ENCODE data around the gene DPEP2NB. TPM values are rescaled to one million over a fixed set of nuclear protein-coding genes. Genes with fewer than 3 reads are reported as not detected.

DPEP2NB gene
- total and polyA plus RNA-seq, 10 of the 15 experiments (the other 5 are each of a cell fraction or from before 2014, with no cell fraction given) = not detected

DNA sequence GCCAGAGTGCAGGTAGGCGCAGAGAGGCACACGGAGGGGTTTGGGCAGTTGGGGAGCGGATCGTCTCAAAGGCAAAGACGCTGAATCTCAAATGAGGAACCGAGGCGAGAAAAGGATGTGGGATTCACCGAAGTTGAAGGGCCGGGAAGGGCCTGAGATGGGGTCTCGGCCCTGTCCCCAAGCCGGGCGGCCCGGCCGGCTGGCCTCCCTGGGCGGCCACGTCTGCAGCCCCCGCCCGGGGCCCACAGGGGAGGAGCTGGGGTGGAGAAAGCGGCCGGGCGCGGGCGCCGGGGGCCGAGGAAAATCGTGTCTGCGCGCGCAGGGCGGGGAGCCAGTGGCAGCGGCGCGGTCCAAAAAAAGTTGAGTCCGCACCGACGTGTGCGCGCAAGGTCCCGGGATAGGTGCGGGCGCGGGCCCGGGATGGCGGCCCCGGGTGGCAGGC, 47.7 kb downstream of the DPEP2NB start:
- ATAC-seq (peak; percentile 49), DNase-seq (ENCODE audit: low read depth, low spot score) (no peak), FAIRE-seq (no peak)
- peak overlapping the region; percentile 76 for H3K27ac ChIP-seq (ENCODE audit: control insufficient read depth, insufficient read depth)
- peak overlapping the region; percentile 89 for H3K9ac ChIP-seq (ENCODE audit: control insufficient read depth, insufficient read depth, low read length)
- H3K4me2 ChIP-seq (ENCODE audit: control insufficient read depth, insufficient read depth) = peak overlapping the region; percentile 76
- no peaks in the 10 kb centered on the region for H3K36me3 ChIP-seq (ENCODE audit: control insufficient read depth in 2 of 2, insufficient read depth in 2 of 2, low read length in 1 of 2)
- no peaks in the 10 kb centered on the region for H3K9me3 ChIP-seq (replicated peaks; ENCODE audit: control insufficient read depth, insufficient read depth, low read length)
- TF ChIP-seq RUNX3 (IDR thresholded peaks at IDR 0.05; ENCODE audit: low read length) (peak; percentile 13; the same call in 1 of the 2 replicates), SPI1 (IDR thresholded peaks at IDR 0.05; ENCODE audit: borderline replicate concordance, insufficient read depth, low read depth, low read length) (peak; percentile 68; the same call in 1 of the 2 replicates), LARP7 (IDR thresholded peaks at IDR 0.05) (peak; percentile 76), PML (IDR thresholded peaks at IDR 0.05; ENCODE audit: low read length) (no peak)
- TF ChIP-seq, protein P1, sequence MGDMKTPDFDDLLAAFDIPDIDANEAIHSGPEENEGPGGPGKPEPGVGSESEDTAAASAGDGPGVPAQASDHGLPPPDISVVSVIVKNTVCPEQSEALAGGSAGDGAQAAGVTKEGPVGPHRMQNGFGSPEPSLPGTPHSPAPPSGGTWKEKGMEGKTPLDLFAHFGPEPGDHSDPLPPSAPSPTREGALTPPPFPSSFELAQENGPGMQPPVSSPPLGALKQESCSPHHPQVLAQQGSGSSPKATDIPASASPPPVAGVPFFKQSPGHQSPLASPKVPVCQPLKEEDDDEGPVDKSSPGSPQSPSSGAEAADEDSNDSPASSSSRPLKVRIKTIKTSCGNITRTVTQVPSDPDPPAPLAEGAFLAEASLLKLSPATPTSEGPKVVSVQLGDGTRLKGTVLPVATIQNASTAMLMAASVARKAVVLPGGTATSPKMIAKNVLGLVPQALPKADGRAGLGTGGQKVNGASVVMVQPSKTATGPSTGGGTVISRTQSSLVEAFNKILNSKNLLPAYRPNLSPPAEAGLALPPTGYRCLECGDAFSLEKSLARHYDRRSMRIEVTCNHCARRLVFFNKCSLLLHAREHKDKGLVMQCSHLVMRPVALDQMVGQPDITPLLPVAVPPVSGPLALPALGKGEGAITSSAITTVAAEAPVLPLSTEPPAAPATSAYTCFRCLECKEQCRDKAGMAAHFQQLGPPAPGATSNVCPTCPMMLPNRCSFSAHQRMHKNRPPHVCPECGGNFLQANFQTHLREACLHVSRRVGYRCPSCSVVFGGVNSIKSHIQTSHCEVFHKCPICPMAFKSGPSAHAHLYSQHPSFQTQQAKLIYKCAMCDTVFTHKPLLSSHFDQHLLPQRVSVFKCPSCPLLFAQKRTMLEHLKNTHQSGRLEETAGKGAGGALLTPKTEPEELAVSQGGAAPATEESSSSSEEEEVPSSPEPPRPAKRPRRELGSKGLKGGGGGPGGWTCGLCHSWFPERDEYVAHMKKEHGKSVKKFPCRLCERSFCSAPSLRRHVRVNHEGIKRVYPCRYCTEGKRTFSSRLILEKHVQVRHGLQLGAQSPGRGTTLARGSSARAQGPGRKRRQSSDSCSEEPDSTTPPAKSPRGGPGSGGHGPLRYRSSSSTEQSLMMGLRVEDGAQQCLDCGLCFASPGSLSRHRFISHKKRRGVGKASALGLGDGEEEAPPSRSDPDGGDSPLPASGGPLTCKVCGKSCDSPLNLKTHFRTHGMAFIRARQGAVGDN (IDR thresholded peaks at IDR 0.05) = peak; percentile 38; the same call in 1 of the 2 replicates
- no peaks in the 10 kb centered on the region for H3K27me3 ChIP-seq (replicated peaks in 1 of 2; ENCODE audit: control insufficient read depth in 2 of 2, insufficient read depth in 2 of 2, low read length in 1 of 2)
- H4K20me1 ChIP-seq (ENCODE audit: control insufficient read depth, insufficient read depth) = no peaks in the 10 kb centered on the region
- ChIA-PET POLR2A (interaction anchor here (0.5 to 2.8 kb wide), 4 partner anchors 31 to 106 kb away, joined by 3 to 16 read pairs (median 4); partner anchors contain the start of gene PSMB10), CTCF (interaction anchor here (1.6 to 3.7 kb wide), 2 partner anchors 73 to 296 kb away, joined by 4 to 22 read pairs; no protein-coding TSS in a partner anchor), RAD21 (ENCODE audit: unreplicated experiment) (interaction anchor here (1.6 to 2.0 kb wide), 3 partner anchors 17 to 32 kb away, joined by 4 to 10 read pairs (median 4); partner anchors contain the start of gene PSMB10), SMC1A (ENCODE audit: uncharacterized antibody, unreplicated experiment) (interaction anchor here (2.8 kb wide), 1 partner anchor 16 kb away, joined by 10 read pairs; no protein-coding TSS in a partner anchor)
- H2AFZ ChIP-seq (ENCODE audit: control insufficient read depth, low read depth, low read length) = peak overlapping the region; percentile 68
- WGBS (ENCODE audit: insufficient coverage, insufficient replicate concordance, low lambda C conversion rate, missing lambda C conversion rate) = 2% methylated on average over 18 of the region's 45 CpGs
- H3K4me1 ChIP-seq (ENCODE audit: control insufficient read depth, insufficient read depth, low read length) = peaks cover 21% of the 10 kb centered on the region
- BruUV-seq (replicated peaks) = no TSS peak
- H3K4me3 ChIP-seq = peak overlapping the region; percentile 96
- intact Hi-C loops (cut with micrococcal nuclease; ENCODE audit: unreplicated experiment) (loop anchor here (2.0 kb wide), 2 partner anchors 17 to 73 kb away; no protein-coding TSS in a partner anchor), in situ Hi-C loops (cut with MboI) (no loop called here)
- H3K79me2 ChIP-seq (ENCODE audit: control insufficient read depth, insufficient read depth, low read length) = peaks cover 20% of the 10 kb centered on the region

All from GM12878 (cell line).